Measurements from ENCODE around the gene PPFIA4. TPM values are rescaled to one million over a fixed set of nuclear protein-coding genes. Genes with fewer than 3 reads are reported as not detected.

The PPFIA4 gene
- total and polyA plus RNA-seq, 9 of the 15 experiments (the other 6 are each of a cell fraction or from before 2014, with no cell fraction given): 0.07 to 12.0 (median 0.70) TPM

DNA sequence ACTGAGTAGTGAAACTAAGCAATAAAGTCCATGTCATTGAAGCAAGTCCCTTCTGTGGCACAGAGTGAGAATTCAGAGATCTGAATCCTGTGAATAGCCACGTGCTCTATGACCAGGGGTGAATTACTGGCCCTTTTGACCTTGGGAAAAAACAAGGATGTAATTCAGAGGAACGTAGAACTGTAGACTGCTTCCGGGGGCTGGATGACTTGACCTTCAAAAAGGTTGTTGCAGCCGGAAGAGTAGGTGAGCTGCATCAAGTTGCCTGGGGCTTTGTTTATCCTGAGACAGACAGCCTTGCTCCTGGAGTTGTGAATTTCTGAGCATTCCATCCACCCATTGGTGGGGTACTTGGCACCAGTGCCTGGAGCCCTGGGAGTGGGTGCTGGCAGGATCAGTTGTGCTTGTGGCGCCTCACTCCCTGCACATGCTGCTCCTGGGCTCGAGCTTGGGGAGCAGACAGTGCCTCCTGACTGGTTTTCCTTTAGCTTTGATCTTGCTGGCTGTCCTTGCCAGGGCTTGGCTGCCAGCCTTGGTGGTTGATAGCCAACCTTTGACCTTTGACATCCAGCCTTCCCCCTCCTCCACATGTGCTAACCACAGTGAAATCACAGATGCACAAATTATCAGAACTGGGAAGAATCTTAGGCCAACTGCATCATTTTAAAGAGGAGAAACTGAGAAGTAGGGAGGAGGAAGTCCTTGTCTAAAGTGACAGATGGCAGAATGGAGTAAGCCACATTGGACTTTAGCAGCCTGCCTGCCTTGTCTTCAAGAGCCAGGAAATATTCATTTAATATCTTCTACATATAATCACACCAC lies 75.7 kb downstream of the PPFIA4 start:
- in situ Hi-C loops (cut with MboI): no loop called here
- no peaks in the 10 kb centered on the region for H3K9me3 ChIP-seq (replicated peaks; ENCODE audit: control insufficient read depth, insufficient read depth, low read depth, low read length)
- no peaks in the 10 kb centered on the region for H3K36me3 ChIP-seq (ENCODE audit: control insufficient read depth, insufficient read depth, low read length)
- FAIRE-seq (no peak), ATAC-seq (no peak), DNase-seq (ENCODE audit: extremely low read depth in 1 of 4, low spot score in 3 of 4) (no peak)
- intact Hi-C loops (cut with micrococcal nuclease): no loop called here
- H3K4me3 ChIP-seq: no peak overlapping the region
- no peaks in the 10 kb centered on the region for H3K9me1 ChIP-seq (ENCODE audit: control insufficient read depth, insufficient read depth, low read length)
- H3K79me2 ChIP-seq (ENCODE audit: control insufficient read depth, insufficient read depth, low read length): no peaks in the 10 kb centered on the region
- no peak overlapping the region for H2AFZ ChIP-seq (ENCODE audit: low read depth, low read length)
- H3K9ac ChIP-seq (ENCODE audit: insufficient read depth in 1 of 2, low read depth in 2 of 2, low read length in 2 of 2): peak overlapping the region in 1 of 2 experiments; percentile 37; a peak in 1 of 4 replicates
- no peaks in the 10 kb centered on the region for H4K20me1 ChIP-seq (replicated peaks; ENCODE audit: control insufficient read depth, insufficient read depth, low read length)
- H3K27ac ChIP-seq (ENCODE audit: extremely low read depth, low read depth, low read length): no peak overlapping the region
- H3K4me2 ChIP-seq (ENCODE audit: insufficient read depth, low read length): no peak overlapping the region
- no TSS peak for BruUV-seq (replicated peaks)
- no peak for TF ChIP-seq FOXA1 (IDR thresholded peaks at IDR 0.05; ENCODE audit: borderline replicate concordance)
- TF ChIP-seq ZNF232 (CRISPR knock-in tag; IDR thresholded peaks at IDR 0.05): no peak
- TF ChIP-seq CC2D1A (IDR thresholded peaks at IDR 0.05): no peak
- TF ChIP-seq ZNF347 (CRISPR knock-in tag; IDR thresholded peaks at IDR 0.05; ENCODE audit: low read depth): no peak
- no peak for TF ChIP-seq ZBTB2 (IDR thresholded peaks at IDR 0.05)
- 0 out of 2 replicates have a peak, but pooled peaks have one; percentile 44 for TF ChIP-seq ESRRA (IDR thresholded peaks at IDR 0.05; ENCODE audit: borderline replicate concordance, low read depth)
- TF ChIP-seq ZNF263 (CRISPR knock-in tag; IDR thresholded peaks at IDR 0.05; ENCODE audit: borderline replicate concordance): no peak
- TF ChIP-seq NR2C2 (CRISPR knock-in tag; IDR thresholded peaks at IDR 0.05): no peak
- 0 out of 2 replicates have a peak, but pooled peaks have one; percentile 46 for TF ChIP-seq NR2C2 (tag; IDR thresholded peaks at IDR 0.05)
- TF ChIP-seq TAF1 (IDR thresholded peaks at IDR 0.05; ENCODE audit: control insufficient read depth, extremely low read depth, insufficient read depth, low read length, severe bottlenecking): no peak
- TF ChIP-seq ZC3H11A (IDR thresholded peaks at IDR 0.05; ENCODE audit: low read depth, low read length): no peak
- no peak for TF ChIP-seq DPF2 (IDR thresholded peaks at IDR 0.05)
- no peak for TF ChIP-seq ERF (CRISPR knock-in tag; IDR thresholded peaks at IDR 0.05)
- TF ChIP-seq NR2C1 (IDR thresholded peaks at IDR 0.05): 0 out of 2 replicates have a peak, but pooled peaks have one; percentile 27
- TF ChIP-seq NR2C1 (tag; IDR thresholded peaks at IDR 0.05): no peak
- no peak for TF ChIP-seq TCF7L2 (IDR thresholded peaks at IDR 0.05; ENCODE audit: low read depth, low read length)
- TF ChIP-seq E2F5 (CRISPR knock-in tag; IDR thresholded peaks at IDR 0.05): no peak
- no peaks in the 10 kb centered on the region for H3K4me1 ChIP-seq (replicated peaks in 1 of 2; ENCODE audit: control insufficient read depth in 2 of 2, insufficient read depth in 2 of 2, low read length in 2 of 2)
- ChIA-PET CTCF (ENCODE audit: low intra/inter-chr PET ratio) (no interaction called here), POLR2A (interaction anchor here (0.6 to 1.0 kb wide), 3 partner anchors 14 to 68 kb away, joined by 3 to 5 read pairs (median 3); no protein-coding TSS in a partner anchor)
- peaks cover 13 to 23% of the 10 kb centered on the region in 2 experiments; a peak in 4 of 5 replicates for H3K27me3 ChIP-seq (ENCODE audit: control insufficient read depth in 2 of 2, insufficient read depth in 2 of 2, low read length in 2 of 2)
- WGBS (ENCODE audit: insufficient coverage, low coverage, missing lambda C conversion rate): 6% methylated on average over 6 of the region's 6 CpGs
